ENCODE data around the gene RSPH9. TPM values are rescaled to one million over a fixed set of nuclear protein-coding genes. Genes with fewer than 3 reads are reported as not detected.

RSPH9 gene
- total RNA-seq, 1 donor from 2014 or later, result not detected

- no peak for DNase-seq (ENCODE audit: low read depth)
Measured at GRCh38 chr6:43707767-43708166, 62.9 kb downstream of the RSPH9 start.

GRCh38 chr6:43708860-43709653 is 64.2 kb downstream of the RSPH9 start:
- peak; percentile 34 for DNase-seq (ENCODE audit: low read depth)

- DNase-seq (ENCODE audit: low read depth), result no peak
Measured at GRCh38 chr6:43709654-43710303, 64.9 kb downstream of the RSPH9 start.

- no peak for DNase-seq (ENCODE audit: low read depth)
Measured at GRCh38 chr6:43710576-43710975, 65.7 kb downstream of the RSPH9 start.

GRCh38 chr6:43712579-43712978 is 67.7 kb downstream of the RSPH9 start:
- no peak for DNase-seq (ENCODE audit: low read depth)

GRCh38 chr6:43713643-43714310 is 68.9 kb downstream of the RSPH9 start:
- DNase-seq (ENCODE audit: low read depth), result no peak

- DNase-seq (ENCODE audit: low read depth), result peak; percentile 65
Measured at GRCh38 chr6:43714311-43715055, 69.6 kb downstream of the RSPH9 start.

GRCh38 chr6:43715056-43715788 is 70.4 kb downstream of the RSPH9 start:
- no peak for DNase-seq (ENCODE audit: low read depth)

- no peak for DNase-seq (ENCODE audit: low read depth)
Measured at GRCh38 chr6:43716099-43716498, 71.3 kb downstream of the RSPH9 start.

- DNase-seq (ENCODE audit: low read depth), result no peak
Measured at GRCh38 chr6:43717389-43717788, 72.6 kb downstream of the RSPH9 start.

- no peak for DNase-seq (ENCODE audit: low read depth)
Measured at GRCh38 chr6:43717822-43718221, 73.0 kb downstream of the RSPH9 start.

- DNase-seq (ENCODE audit: low read depth), result no peak
Measured at GRCh38 chr6:43718387-43719105, 73.7 kb downstream of the RSPH9 start.

- DNase-seq (ENCODE audit: low read depth), result no peak
Measured at GRCh38 chr6:43719511-43719910, 74.7 kb downstream of the RSPH9 start.

- no peak for DNase-seq (ENCODE audit: low read depth)
Measured at GRCh38 chr6:43720999-43721398, 76.2 kb downstream of the RSPH9 start.

Other genes with a start within 250 kb of the RSPH9 start
- gene ABCC10, start 217.5 kb upstream of the RSPH9 start, total RNA-seq, result 10.5 and 11.6 TPM in 2 replicates
- 3.3 and 6.2 TPM in 2 replicates for gene DLK2, start 189.5 kb upstream of the RSPH9 start, total RNA-seq
- 26.7 and 39.6 TPM in 2 replicates for gene TJAP1, start 167.5 kb upstream of the RSPH9 start, total RNA-seq
- gene LRRC73, start 134.7 kb upstream of the RSPH9 start, total RNA-seq, result 1.6 and 2.0 TPM in 2 replicates
- gene YIPF3, start 128.1 kb upstream of the RSPH9 start, total RNA-seq, result 199 and 250 TPM in 2 replicates
- gene POLR1C, start 127.9 kb upstream of the RSPH9 start, total RNA-seq, result 23.5 and 26.5 TPM in 2 replicates
- 33.4 and 34.1 TPM in 2 replicates for gene XPO5, start 69.0 kb upstream of the RSPH9 start, total RNA-seq
- 21.8 and 26.7 TPM in 2 replicates for gene POLH, start 68.9 kb upstream of the RSPH9 start, total RNA-seq
- 33.6 and 35.9 TPM in 2 replicates for gene GTPBP2, start 15.8 kb upstream of the RSPH9 start, total RNA-seq
- 18.1 and 35.3 TPM in 2 replicates for gene MAD2L1BP, start 9.2 kb upstream of the RSPH9 start, total RNA-seq
- gene MRPS18A, start 42.8 kb downstream of the RSPH9 start, total RNA-seq, result 33.5 and 38.8 TPM in 2 replicates
- 44.1 and 57.0 TPM in 2 replicates for gene VEGFA, start 125.2 kb downstream of the RSPH9 start, total RNA-seq

All from myocyte (in vitro differentiated cells).